Adrenal gland (tissue), 12 donors: ENCODE measurements around the gene JAKMIP2. TPM values are rescaled to one million over a fixed set of nuclear protein-coding genes. Genes with fewer than 3 reads are reported as not detected.
A peak's percentile ranks its signal among the peaks of the same experiment; 100 is the strongest.

Experiments
- DNase-seq, 7 donors: peaks; one replicate each; pipeline ENCODE4 v3.0.0-alpha.2; 2019 to 2020
- H3K27ac ChIP-seq, 5 donors: fragments of 200-600 bp; sonication (generic) in 4 of 5; 1 replicate in 3 of 5; 2 replicates in 2 of 5; pipeline versions ENCODE4 v1.5.1 to v1.8.0; 2016 to 2020; ENCODE audit warnings: mild to moderate bottlenecking in 1 of 5
- H3K27me3 ChIP-seq: fragments of 200-600 bp; 2 replicates; pipeline ENCODE4 v1.8.0; 2021
- H3K36me3 ChIP-seq, 2 donors: fragments of 200-600 bp; replicated peaks in 1 of 2; 1 replicate in 1 of 2; 2 replicates in 1 of 2; pipeline versions ENCODE4 v1.5.1 to v1.8.0; 2018 to 2022
- H3K4me1 ChIP-seq, 2 donors: fragments of 200-600 bp; replicated peaks in 1 of 2; 1 replicate in 1 of 2; 2 replicates in 1 of 2; pipeline versions ENCODE4 v1.5.1 to v1.8.0; 2018 to 2021
- H3K4me3 ChIP-seq, 4 donors: fragments of 200-600 bp; sonication (generic) in 3 of 4; one replicate each; pipeline ENCODE4 v1.5.1; 2016 to 2018
- H3K9me3 ChIP-seq, 3 donors: fragments of 200-600 bp; sonication (generic) in 1 of 3; replicated peaks in 1 of 3; 1 replicate in 2 of 3; 2 replicates in 1 of 3; pipeline versions ENCODE4 v1.5.1 to v1.8.0; 2016 to 2021
- CTCF ChIP-seq, 6 experiments: fragments of 450-650 bp in 4 of 6; fragments of 200-600 bp in 2 of 6; sonication (generic) in 1 of 6; IDR thresholded peaks; 1 replicate in 5 of 6; 2 replicates in 1 of 6; pipeline versions ENCODE4 v1.5.1 to v1.8.0; 2016 to 2021; ENCODE audit warnings: antibody characterized with exemption in 6 of 6, mild to moderate bottlenecking in 2 of 6, moderate library complexity in 1 of 6
- POLR2A ChIP-seq, 2 donors: fragments of 450-650 bp; IDR thresholded peaks; one replicate each; pipeline ENCODE4 v1.6.1; 2017; ENCODE audit warnings: antibody characterized with exemption in 2 of 2, mild to moderate bottlenecking in 2 of 2, moderate library complexity in 1 of 2
- WGBS, 4 donors: extraction: QIAGEN DNeasy Blood & Tissue Kit in 2 of 4; methylation state at CpG; one replicate each; pipeline versions ENCODE4 v1.1.5 to v1.1.7; 2013 to 2017; 5-methylcytosine and 5-hydroxymethylcytosine counted together
- intact Hi-C, 2 donors: fragments of 100-400 bp; cut with DNase I; formaldehyde crosslinking; loops; one replicate each; pipeline versions ENCODE4 v1.14.1 to v1.15.0; 2022 to 2023
- polyA plus RNA-seq, 3 donors: library from polyadenylated mRNA; stranded (reverse); fragments of 200-250 nt in 2 of 3; fragments of 350-450 nt in 1 of 3; fragmentation: Illumina TruSeq in 1 of 3; extraction: RNeasy Lipid Tissue Mini Kit (QIAGEN cat#74804) in 1 of 3; gene quantifications; one replicate each; pipeline ENCODE4 v1.2.3, GENCODE V29; 2013 to 2014
- total RNA-seq, 9 donors: library from RNA; depleted of rRNA in 4 of 9; stranded (reverse); fragments of >200 nt in 4 of 9; fragments of 120-200 nt in 1 of 9; fragmentation: NEBNext Ultra II Directional in 1 of 9; extraction: Animal tissue kit (Norgen Biotek cat#: 25700) in 1 of 9; gene quantifications; one replicate each; pipeline versions ENCODE4 v1.1.0 to v1.2.4, GENCODE V29; 2013 to 2023
- donor health status: healthy with polysubstance abuse.
- donor health status: Bipolar disorder and iron deficiency.
- donor health status: DM: yes; HTN: yes; CAD: no.
- donor health status: DM: no; HTN: no; CAD: no.
- donor health status: DM: no; HTN: no; CAD: no.
- donor health status: DM: yes; HTN: yes; CAD: no.

JAKMIP2 gene
- total and polyA plus RNA-seq, 12 donors = 0.71 to 56.8 (median 4.0) TPM

GRCh38 chr5:147661541-147661940 lies 121.0 kb downstream of the JAKMIP2 start:
- H3K27ac ChIP-seq = no peak overlapping the region
- no peaks in the 10 kb centered on the region for H3K9me3 ChIP-seq
- peak in 1 of 7 donors; percentile 10 for DNase-seq
- intact Hi-C loops = no loop called here
- no peak overlapping the region for H3K4me3 ChIP-seq
- WGBS, 4 donors = 67 to 83% (median 77%) methylated on average over 5 of the region's 5 CpGs
- TF ChIP-seq CTCF (IDR thresholded peaks at IDR 0.05) (no peak), POLR2A (IDR thresholded peaks at IDR 0.05) (no peak)
- H3K36me3 ChIP-seq = no peaks in the 10 kb centered on the region
- no peaks in the 10 kb centered on the region for H3K4me1 ChIP-seq
- H3K27me3 ChIP-seq = no peaks in the 10 kb centered on the region

- WGBS, 4 donors = 91 to 94% (median 93%) methylated on average over 15 of the region's 15 CpGs
- no peaks in the 10 kb centered on the region for H3K9me3 ChIP-seq
- no peaks in the 10 kb centered on the region for H3K27me3 ChIP-seq
- no peaks in the 10 kb centered on the region for H3K36me3 ChIP-seq
- DNase-seq = no peak
- intact Hi-C loops = no loop called here
- no peak for TF ChIP-seq POLR2A (IDR thresholded peaks at IDR 0.05)
- TF ChIP-seq CTCF (IDR thresholded peaks at IDR 0.05) = no peak
- no peaks in the 10 kb centered on the region for H3K4me1 ChIP-seq
- no peak overlapping the region for H3K4me3 ChIP-seq
- H3K27ac ChIP-seq = no peak overlapping the region
These were observed 123.2 kb downstream of the JAKMIP2 start for GRCh38 chr5:147659166-147659929.

GRCh38 chr5:147658293-147658932 lies 124.1 kb downstream of the JAKMIP2 start:
- no peak for DNase-seq
- no peaks in the 10 kb centered on the region for H3K27me3 ChIP-seq
- no peaks in the 10 kb centered on the region for H3K36me3 ChIP-seq
- TF ChIP-seq POLR2A (IDR thresholded peaks at IDR 0.05) = no peak
- TF ChIP-seq CTCF (IDR thresholded peaks at IDR 0.05) = no peak
- intact Hi-C loops = no loop called here
- 85 to 100% (median 92%) methylated on average over 1 to 8 of the region's 8 CpGs for WGBS, 4 donors
- no peak overlapping the region for H3K27ac ChIP-seq
- no peaks in the 10 kb centered on the region for H3K4me1 ChIP-seq
- no peak overlapping the region for H3K4me3 ChIP-seq
- H3K9me3 ChIP-seq = no peaks in the 10 kb centered on the region

GRCh38 chr5:147648597-147648996 lies 133.9 kb downstream of the JAKMIP2 start:
- Histone ChIP-seq H3K27me3 (no peaks in the 10 kb centered on the region), H3K27ac (no peak overlapping the region), H3K36me3 (no peaks in the 10 kb centered on the region), H3K4me3 (no peak overlapping the region), H3K9me3 (peaks cover 0 to 6% (median 0%) of the 10 kb centered on the region in 3 donors), H3K4me1 (no peaks in the 10 kb centered on the region)
- WGBS, 4 donors = 88 to 95% (median 92%) methylated on average over 1 of the region's 1 CpG
- DNase-seq = no peak
- TF ChIP-seq POLR2A (IDR thresholded peaks at IDR 0.05) (no peak), CTCF (IDR thresholded peaks at IDR 0.05) (no peak)
- intact Hi-C loops = no loop called here
